OCI-LY7 (cell line): ENCODE measurements around the gene ZFYVE28. TPM values are rescaled to one million over a fixed set of nuclear protein-coding genes. Genes with fewer than 3 reads are reported as not detected.

Experiments
- BruUV-seq: library from RNA; stranded (reverse); fragments of 400-500 nt; replicated peaks from 2 replicates; lab custom pipeline; 2021; lab: Mats Ljungman, UMichigan
- CTCF ChIA-PET: fragments of 300-600 bp; sonication (Branson Sonifier 250); formaldehyde crosslinking; loops from one replicate; lab custom pipeline; 2022; ENCODE audit warnings: antibody characterized with exemption; ENCODE audit not compliant: unreplicated experiment; lab: Charles Lee
- POLR2A ChIA-PET: fragments of 300-600 bp; sonication (Branson Sonifier 250); formaldehyde crosslinking; loops from one replicate; lab custom pipeline; 2022; ENCODE audit warnings: antibody characterized with exemption; lab: Charles Lee
- DNase-seq: peaks from one replicate; pipeline ENCODE4 v3.0.0-alpha.2; 2015; ENCODE audit warnings: low spot score
- H2AFZ ChIP-seq: fragments of 200-600 bp; sonication (generic), shearing (Covaris generic); 2 replicates; pipeline ENCODE4 v1.6.1; 2014; ENCODE audit warnings: mild to moderate bottlenecking, antibody characterized with exemption, low read length, moderate library complexity
- H3K27ac ChIP-seq: fragments of 200-600 bp; sonication (generic); 2 replicates; pipeline ENCODE4 v1.5.1; 2014; ENCODE audit warnings: mixed run types, low read depth, mild to moderate bottlenecking, moderate library complexity, low read length, inconsistent platforms; ENCODE audit not compliant: poor library complexity, severe bottlenecking
- H3K36me3 ChIP-seq: fragments of 200-600 bp; sonication (generic); 2 replicates; pipeline ENCODE4 v1.6.1; 2014; ENCODE audit warnings: mild to moderate bottlenecking, antibody characterized with exemption, low read length, moderate library complexity, mixed read lengths; ENCODE audit not compliant: insufficient read depth
- H3K4me1 ChIP-seq: fragments of 200-600 bp; sonication (generic); 2 replicates; pipeline ENCODE4 v1.5.1; 2014; ENCODE audit warnings: mild to moderate bottlenecking, low read length; ENCODE audit not compliant: insufficient read depth, poor library complexity, severe bottlenecking
- H3K4me2 ChIP-seq: fragments of 200-600 bp; sonication (generic); 2 replicates; pipeline ENCODE4 v1.6.1; 2014; ENCODE audit warnings: mild to moderate bottlenecking, low read length
- H3K4me3 ChIP-seq: fragments of 200-600 bp; sonication (generic); 2 replicates; pipeline ENCODE4 v1.5.1; 2014; ENCODE audit warnings: mild to moderate bottlenecking, low read depth, low read length; ENCODE audit not compliant: poor library complexity, severe bottlenecking
- H3K79me2 ChIP-seq: fragments of 200-600 bp; sonication (generic); 2 replicates; pipeline ENCODE4 v1.6.1; 2016; ENCODE audit warnings: low read depth, mild to moderate bottlenecking, low read length, moderate library complexity, mixed read lengths; ENCODE audit not compliant: insufficient read depth
- H3K9me2 ChIP-seq: fragments of 200-600 bp; sonication (generic); 2 replicates; pipeline ENCODE4 v1.6.1; 2016; ENCODE audit warnings: mild to moderate bottlenecking, low read length, mixed read lengths; ENCODE audit not compliant: insufficient read depth
- H3K9me3 ChIP-seq: fragments of 200-600 bp; sonication (generic); 2 replicates; pipeline ENCODE4 v1.6.1; 2014; ENCODE audit warnings: mild to moderate bottlenecking, mixed run types, low read length, mixed read lengths
- H4K20me1 ChIP-seq: fragments of 200-600 bp; sonication (generic); 2 replicates; pipeline ENCODE4 v1.6.1; 2014; ENCODE audit warnings: mild to moderate bottlenecking, antibody characterized with exemption, low read length, moderate library complexity, mixed read lengths; ENCODE audit not compliant: insufficient read depth
- EZH2phosphoT487 ChIP-seq: fragments of 200-600 bp; sonication (generic); IDR thresholded peaks from 2 replicates; pipeline ENCODE4 v1.6.1; 2018; ENCODE audit warnings: low read depth, borderline replicate concordance, mild to moderate bottlenecking, mixed run types, antibody characterized with exemption, low read length, moderate library complexity, mixed read lengths
- intact Hi-C: fragments of 100-400 bp; cut with micrococcal nuclease; formaldehyde crosslinking; loops from one replicate; pipeline ENCODE4 v1.10.0; 2022; ENCODE audit not compliant: unreplicated experiment
- total RNA-seq, 2 experiments: library from RNA; depleted of rRNA in 1 of 2; stranded (reverse); fragments of >200 nt in 1 of 2; shearing (Covaris generic) in 1 of 2; gene quantifications; 2 replicates each; pipeline ENCODE4 v1.2.3, GENCODE V29; 2014 to 2022
- TF ChIP-seq, protein P1 (sequence below): fragments of 200-600 bp; sonication (generic); conservative IDR thresholded peaks from 2 replicates; pipeline ENCODE4 v1.5.1; 2014; ENCODE audit warnings: mild to moderate bottlenecking, antibody characterized with exemption, low read length, moderate library complexity, mixed read lengths

Gene ZFYVE28
- total RNA-seq, 2 experiments from 2014 or later: 0.32 TPM; not detected in 1

GRCh38 chr4:2393353-2394270, 24.8 kb downstream of the ZFYVE28 start:
- Histone ChIP-seq H3K27ac (no peak overlapping the region), H3K4me3 (peak overlapping the region; percentile 15), H3K36me3 (no peaks in the 10 kb centered on the region), H3K9me3 (no peaks in the 10 kb centered on the region), H3K4me2 (peak overlapping the region; percentile 57), H3K9me2 (no peaks in the 10 kb centered on the region), H2AFZ (peak overlapping the region; percentile 84), H3K4me1 (peaks cover 24% of the 10 kb centered on the region), H3K79me2 (no peaks in the 10 kb centered on the region), H4K20me1 (no peaks in the 10 kb centered on the region)
- TF ChIP-seq, protein P1, sequence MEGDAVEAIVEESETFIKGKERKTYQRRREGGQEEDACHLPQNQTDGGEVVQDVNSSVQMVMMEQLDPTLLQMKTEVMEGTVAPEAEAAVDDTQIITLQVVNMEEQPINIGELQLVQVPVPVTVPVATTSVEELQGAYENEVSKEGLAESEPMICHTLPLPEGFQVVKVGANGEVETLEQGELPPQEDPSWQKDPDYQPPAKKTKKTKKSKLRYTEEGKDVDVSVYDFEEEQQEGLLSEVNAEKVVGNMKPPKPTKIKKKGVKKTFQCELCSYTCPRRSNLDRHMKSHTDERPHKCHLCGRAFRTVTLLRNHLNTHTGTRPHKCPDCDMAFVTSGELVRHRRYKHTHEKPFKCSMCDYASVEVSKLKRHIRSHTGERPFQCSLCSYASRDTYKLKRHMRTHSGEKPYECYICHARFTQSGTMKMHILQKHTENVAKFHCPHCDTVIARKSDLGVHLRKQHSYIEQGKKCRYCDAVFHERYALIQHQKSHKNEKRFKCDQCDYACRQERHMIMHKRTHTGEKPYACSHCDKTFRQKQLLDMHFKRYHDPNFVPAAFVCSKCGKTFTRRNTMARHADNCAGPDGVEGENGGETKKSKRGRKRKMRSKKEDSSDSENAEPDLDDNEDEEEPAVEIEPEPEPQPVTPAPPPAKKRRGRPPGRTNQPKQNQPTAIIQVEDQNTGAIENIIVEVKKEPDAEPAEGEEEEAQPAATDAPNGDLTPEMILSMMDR: peak; percentile 38
- no peak for TF ChIP-seq EZH2phosphoT487
- DNase-seq: peak; percentile 69
- no TSS peak for BruUV-seq
- POLR2A ChIA-PET: interaction anchor here (1.0 to 1.1 kb wide), 2 partner anchors 17 to 19 kb away, joined by 3 read pairs; no protein-coding TSS in a partner anchor
- CTCF ChIA-PET: interaction anchor here (0.9 kb wide), 1 partner anchor 114 kb away, joined by 3 read pairs; no protein-coding TSS in a partner anchor
- intact Hi-C loops: loop anchor here (1.0 kb wide), 1 partner anchor 25 kb away; the partner anchor contains the start of genes CFAP99 and ZFYVE28

- ChIA-PET POLR2A (interaction anchor here (0.6 to 1.1 kb wide), 6 partner anchors 18 to 167 kb away, joined by 3 to 7 read pairs (median 4); partner anchors contain the start of genes HAUS3, MXD4 and POLN), CTCF (no interaction called here)
- intact Hi-C loops: no loop called here
- no peaks in the 10 kb centered on the region for H3K36me3 ChIP-seq
- H4K20me1 ChIP-seq: no peaks in the 10 kb centered on the region
- peak overlapping the region; percentile 4 for H3K4me3 ChIP-seq
- H3K9me3 ChIP-seq: no peaks in the 10 kb centered on the region
- H3K4me2 ChIP-seq: peak overlapping the region; percentile 27
- H3K79me2 ChIP-seq: no peaks in the 10 kb centered on the region
- BruUV-seq: no TSS peak
- peaks cover 24% of the 10 kb centered on the region for H3K4me1 ChIP-seq
- H2AFZ ChIP-seq: peak overlapping the region; percentile 51; the same call in 1 of the 2 replicates
- no peak overlapping the region for H3K27ac ChIP-seq
- no peak for TF ChIP-seq EZH2phosphoT487
- TF ChIP-seq, protein P1: no peak
- H3K9me2 ChIP-seq: no peaks in the 10 kb centered on the region
- DNase-seq: peak; percentile 12
Observed at GRCh38 chr4:2390784-2391421, 27.5 kb downstream of the ZFYVE28 start.
